ENCODE results near the gene ZBTB7C. TPM values are rescaled to one million over a fixed set of nuclear protein-coding genes. Genes with fewer than 3 reads are reported as not detected.

ZBTB7C gene
- total and polyA plus RNA-seq, 2 of the 8 experiments (the other 6 are each of a cell fraction or from before 2014, with no cell fraction given) = 0.15 to 0.45 TPM

DNA sequence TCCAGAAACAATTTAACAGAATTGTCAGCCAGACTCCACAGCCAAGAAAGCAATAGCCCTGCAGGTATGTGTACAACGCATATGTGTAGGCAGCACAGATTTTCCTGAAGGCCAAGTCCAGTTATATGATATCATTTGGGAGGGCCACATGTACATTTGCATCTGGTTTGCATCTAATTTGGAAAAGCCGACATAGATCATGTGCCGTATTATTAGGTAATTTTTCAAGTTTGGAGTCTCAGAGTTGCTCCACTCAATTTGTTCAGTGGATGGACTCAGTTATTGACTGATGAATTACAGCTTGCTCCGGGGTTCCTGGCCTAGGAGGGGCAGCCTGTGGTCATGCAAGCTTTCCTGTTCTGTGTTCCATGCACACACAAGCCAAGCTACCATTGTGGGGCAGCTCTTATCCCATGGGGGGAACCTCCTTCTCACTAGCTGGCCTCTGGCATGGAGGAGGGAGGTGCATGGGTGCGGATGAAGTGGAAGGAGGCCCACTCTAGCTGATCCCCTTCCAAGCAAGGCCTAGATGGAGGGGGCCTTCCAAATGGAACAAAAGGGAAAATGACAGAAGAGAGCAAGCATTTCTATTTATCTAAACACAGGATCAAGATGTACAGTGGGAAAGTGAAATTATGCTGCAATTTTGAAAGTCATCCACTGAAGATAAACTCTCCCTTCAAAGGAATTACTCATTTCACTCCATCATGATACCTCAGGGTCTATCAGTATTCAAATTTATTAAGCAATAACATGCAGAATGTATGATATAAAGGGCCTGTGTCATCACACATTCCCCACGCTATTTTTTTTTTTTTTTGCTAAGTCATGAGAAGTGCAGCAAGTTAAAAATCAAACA is 276.2 kb downstream of the ZBTB7C start:
- H2BK5ac ChIP-seq (ENCODE audit: low read depth, low read length) = no peak overlapping the region
- H2AFZ ChIP-seq (ENCODE audit: low read length) = no peak overlapping the region
- H3K9ac ChIP-seq (replicated peaks in 1 of 4; ENCODE audit: extremely low read depth in 1 of 4, low read depth in 3 of 4, low read length in 3 of 4) = no peak overlapping the region
- H4K91ac ChIP-seq (replicated peaks; ENCODE audit: insufficient read length, low read length) = no peak overlapping the region
- H3K36me3 ChIP-seq (ENCODE audit: control insufficient read depth in 2 of 4, insufficient read depth in 4 of 4, low read length in 3 of 4) = no peaks in the 10 kb centered on the region; a peak in 1 of 8 replicates
- H2AK5ac ChIP-seq (ENCODE audit: low read depth, low read length) = no peak overlapping the region
- H2BK20ac ChIP-seq (ENCODE audit: low read length) = no peak overlapping the region
- no peak overlapping the region for H3K14ac ChIP-seq (ENCODE audit: insufficient read length)
- ChIA-PET POLR2A (ENCODE audit: partially characterized antibody) (no interaction called here), CTCF (ENCODE audit: partially characterized antibody) (interaction anchor here (1.1 to 1.3 kb wide), 2 partner anchors 13 to 18 kb away, joined by 3 to 4 read pairs; no protein-coding TSS in a partner anchor)
- H3K18ac ChIP-seq (ENCODE audit: extremely low read depth, low read length) = no peak overlapping the region
- DNase-seq (ENCODE audit: low read depth in 1 of 2, low spot score in 2 of 2) (no peak), FAIRE-seq (no peak)
- H2BK120ac ChIP-seq (replicated peaks; ENCODE audit: low read depth, low read length) = no peak overlapping the region
- no peak overlapping the region for H2BK12ac ChIP-seq (ENCODE audit: low read depth, low read length)
- H4K5ac ChIP-seq (ENCODE audit: insufficient read length, low read depth, low read length) = no peak overlapping the region
- no peaks in the 10 kb centered on the region for H3K79me1 ChIP-seq (ENCODE audit: low read depth, low read length)
- H3K9me3 ChIP-seq (ENCODE audit: insufficient read depth in 2 of 2, low read depth in 1 of 2, low read length in 1 of 2) = no peaks in the 10 kb centered on the region
- H3K79me2 ChIP-seq (ENCODE audit: control insufficient read depth in 1 of 2, insufficient read depth in 2 of 2, low read length in 2 of 2) = no peaks in the 10 kb centered on the region
- no peak overlapping the region for H3K23ac ChIP-seq (ENCODE audit: insufficient read length)
- no peak overlapping the region for H4K8ac ChIP-seq (ENCODE audit: extremely low read depth, insufficient read depth, low read length)
- peaks cover 12% of the 10 kb centered on the region; the same call in 1 of the 2 replicates for H3K23me2 ChIP-seq (ENCODE audit: low read depth, low read length)
- H3K4me1 ChIP-seq (replicated peaks in 1 of 4; ENCODE audit: control insufficient read depth in 3 of 4, insufficient read depth in 4 of 4, low read length in 3 of 4) = peaks cover 6 to 20% (median 10%) of the 10 kb centered on the region in 4 experiments
- H3K4me3 ChIP-seq (ENCODE audit: extremely low read depth in 1 of 4, insufficient read depth in 2 of 4, low read depth in 3 of 4, low read length in 4 of 4) = no peak overlapping the region
- H4K20me1 ChIP-seq (replicated peaks in 1 of 2; ENCODE audit: control insufficient read depth in 1 of 2, insufficient read depth in 2 of 2, low read length in 2 of 2) = no peaks in the 10 kb centered on the region
- H3K27me3 ChIP-seq (replicated peaks in 1 of 4; ENCODE audit: control insufficient read depth in 3 of 4, extremely low read depth in 1 of 4, insufficient read depth in 3 of 4, low read length in 3 of 4) = peaks cover 11 to 37% (median 35%) of the 10 kb centered on the region in 4 experiments
- H2BK15ac ChIP-seq (ENCODE audit: low read length) = no peak overlapping the region
- H3K4me2 ChIP-seq (ENCODE audit: insufficient read depth in 1 of 2, low read depth in 2 of 2, low read length in 2 of 2) = no peak overlapping the region
- H3K27ac ChIP-seq (ENCODE audit: low read depth, low read length) = no peak overlapping the region
- H3K56ac ChIP-seq (replicated peaks; ENCODE audit: insufficient read length, low read depth, low read length) = no peak overlapping the region
- no peak overlapping the region for H3K4ac ChIP-seq (replicated peaks; ENCODE audit: insufficient read length, low read depth, low read length)
- TF ChIP-seq, protein P1, sequence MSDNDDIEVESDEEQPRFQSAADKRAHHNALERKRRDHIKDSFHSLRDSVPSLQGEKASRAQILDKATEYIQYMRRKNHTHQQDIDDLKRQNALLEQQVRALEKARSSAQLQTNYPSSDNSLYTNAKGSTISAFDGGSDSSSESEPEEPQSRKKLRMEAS (IDR thresholded peaks at IDR 0.05) = no peak
- TF ChIP-seq TCF12 (IDR thresholded peaks at IDR 0.05; ENCODE audit: low read depth, low read length) = no peak
- TF ChIP-seq RNF2 (IDR thresholded peaks at IDR 0.05; ENCODE audit: borderline replicate concordance, low read depth, low read length, missing control alignments, poor library complexity, severe bottlenecking) = no peak
- TF ChIP-seq SIX5 (IDR thresholded peaks at IDR 0.05; ENCODE audit: low read depth, low read length) = no peak
- TF ChIP-seq, protein P2, sequence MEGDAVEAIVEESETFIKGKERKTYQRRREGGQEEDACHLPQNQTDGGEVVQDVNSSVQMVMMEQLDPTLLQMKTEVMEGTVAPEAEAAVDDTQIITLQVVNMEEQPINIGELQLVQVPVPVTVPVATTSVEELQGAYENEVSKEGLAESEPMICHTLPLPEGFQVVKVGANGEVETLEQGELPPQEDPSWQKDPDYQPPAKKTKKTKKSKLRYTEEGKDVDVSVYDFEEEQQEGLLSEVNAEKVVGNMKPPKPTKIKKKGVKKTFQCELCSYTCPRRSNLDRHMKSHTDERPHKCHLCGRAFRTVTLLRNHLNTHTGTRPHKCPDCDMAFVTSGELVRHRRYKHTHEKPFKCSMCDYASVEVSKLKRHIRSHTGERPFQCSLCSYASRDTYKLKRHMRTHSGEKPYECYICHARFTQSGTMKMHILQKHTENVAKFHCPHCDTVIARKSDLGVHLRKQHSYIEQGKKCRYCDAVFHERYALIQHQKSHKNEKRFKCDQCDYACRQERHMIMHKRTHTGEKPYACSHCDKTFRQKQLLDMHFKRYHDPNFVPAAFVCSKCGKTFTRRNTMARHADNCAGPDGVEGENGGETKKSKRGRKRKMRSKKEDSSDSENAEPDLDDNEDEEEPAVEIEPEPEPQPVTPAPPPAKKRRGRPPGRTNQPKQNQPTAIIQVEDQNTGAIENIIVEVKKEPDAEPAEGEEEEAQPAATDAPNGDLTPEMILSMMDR (IDR thresholded peaks at IDR 0.05; ENCODE audit: control extremely low read depth in 1 of 3, insufficient read depth in 1 of 3, low read depth in 1 of 3, low read length in 3 of 3) = no peak
- TF ChIP-seq KDM5A (IDR thresholded peaks at IDR 0.05; ENCODE audit: low read length) = no peak
- 84% methylated on average over 6 of the region's 6 CpGs; no CpG with 5 or more reads in 1 of the 2 experiments for WGBS, 2 experiments (ENCODE audit: extremely low coverage in 1 of 2, insufficient coverage in 1 of 2, insufficient read length in 1 of 2, insufficient replicate concordance in 2 of 2, low coverage in 1 of 2, low lambda C conversion rate in 2 of 2, missing lambda C conversion rate in 1 of 2)
